ENCODE results near the gene SMIM5. TPM values are rescaled to one million over a fixed set of nuclear protein-coding genes. Genes with fewer than 3 reads are reported as not detected.

Gene SMIM5
- total RNA-seq, 4 donors from 2014 or later, result 17.3 to 41.1 (median 25.0) TPM

GRCh38 chr17:75604034-75604695 lies 29.1 kb upstream of the SMIM5 start:
- 71 to 78% methylated on average over 10 of the region's 12 CpGs for whole genome bisulfite sequencing, 2 donors
- TF ChIP-seq EP300 (IDR thresholded peaks at IDR 0.05) (no peak), POLR2A (IDR thresholded peaks at IDR 0.05) (no peak), CTCF (IDR thresholded peaks at IDR 0.05) (no peak)
- H3K36me3 ChIP-seq, result peaks cover 0 to 43% (median 0%) of the 10 kb centered on the region in 3 donors

GRCh38 chr17:75605790-75606189 lies 27.4 kb upstream of the SMIM5 start:
- no peaks in the 10 kb centered on the region for H3K27me3 ChIP-seq
- H3K27ac ChIP-seq, result no peak overlapping the region
- H3K4me3 ChIP-seq, result no peak overlapping the region
- WGBS, 2 donors, result 81 to 93% methylated on average over 13 to 15 of the region's 16 CpGs
- DNase-seq (ENCODE audit: low spot score in 2 of 2), result no peak
- H3K36me3 ChIP-seq, result peaks cover 0 to 55% (median 0%) of the 10 kb centered on the region in 3 donors
- TF ChIP-seq EP300 (IDR thresholded peaks at IDR 0.05), result no peak
- H3K4me1 ChIP-seq, result peaks cover 0 to 21% (median 0%) of the 10 kb centered on the region in 4 donors
- no peaks in the 10 kb centered on the region for H3K9me3 ChIP-seq

More at GRCh38 chr17:75604034-75604695, 29.1 kb upstream of the SMIM5 start:
- Histone ChIP-seq H3K27ac (no peak overlapping the region), H3K4me3 (no peak overlapping the region), H3K4me1 (peaks cover 0 to 21% (median 0%) of the 10 kb centered on the region in 4 donors), H3K27me3 (no peaks in the 10 kb centered on the region), H3K9me3 (no peaks in the 10 kb centered on the region)
- DNase-seq (ENCODE audit: low spot score in 2 of 2), result no peak

DNA sequence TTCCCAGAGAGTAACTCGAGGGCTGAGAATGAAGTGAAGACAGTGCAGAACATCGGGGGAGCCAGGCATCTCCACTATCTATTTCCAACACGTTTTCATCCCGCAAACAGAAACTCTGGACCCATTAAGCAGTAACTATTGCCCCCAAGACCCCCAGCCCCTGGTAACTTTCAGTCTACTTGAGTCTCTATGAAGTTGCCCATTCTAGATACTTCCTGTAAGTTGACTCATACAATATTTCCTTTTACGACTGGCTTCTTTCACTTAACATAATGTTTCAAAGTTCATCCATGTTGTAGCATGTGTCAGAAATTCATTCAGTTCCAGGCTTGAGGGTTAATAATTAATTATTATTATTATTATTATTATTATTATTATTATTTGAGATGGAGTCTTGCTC lies 26.1 kb upstream of the SMIM5 start:
- TF ChIP-seq CTCF (IDR thresholded peaks at IDR 0.05), result no peak
- no peak for TF ChIP-seq EP300 (IDR thresholded peaks at IDR 0.05)
- no peak for TF ChIP-seq POLR2A (IDR thresholded peaks at IDR 0.05)
- 84 to 87% methylated on average over 5 of the region's 5 CpGs for WGBS, 2 donors
- Histone ChIP-seq H3K27ac (no peak overlapping the region), H3K27me3 (no peaks in the 10 kb centered on the region), H3K9me3 (no peaks in the 10 kb centered on the region), H3K4me1 (peaks cover 0 to 14% (median 0%) of the 10 kb centered on the region in 4 donors), H3K4me3 (no peak overlapping the region), H3K36me3 (peaks cover 0 to 68% (median 0%) of the 10 kb centered on the region in 3 donors)
- no peak for DNase-seq (ENCODE audit: low spot score in 2 of 2)

DNA sequence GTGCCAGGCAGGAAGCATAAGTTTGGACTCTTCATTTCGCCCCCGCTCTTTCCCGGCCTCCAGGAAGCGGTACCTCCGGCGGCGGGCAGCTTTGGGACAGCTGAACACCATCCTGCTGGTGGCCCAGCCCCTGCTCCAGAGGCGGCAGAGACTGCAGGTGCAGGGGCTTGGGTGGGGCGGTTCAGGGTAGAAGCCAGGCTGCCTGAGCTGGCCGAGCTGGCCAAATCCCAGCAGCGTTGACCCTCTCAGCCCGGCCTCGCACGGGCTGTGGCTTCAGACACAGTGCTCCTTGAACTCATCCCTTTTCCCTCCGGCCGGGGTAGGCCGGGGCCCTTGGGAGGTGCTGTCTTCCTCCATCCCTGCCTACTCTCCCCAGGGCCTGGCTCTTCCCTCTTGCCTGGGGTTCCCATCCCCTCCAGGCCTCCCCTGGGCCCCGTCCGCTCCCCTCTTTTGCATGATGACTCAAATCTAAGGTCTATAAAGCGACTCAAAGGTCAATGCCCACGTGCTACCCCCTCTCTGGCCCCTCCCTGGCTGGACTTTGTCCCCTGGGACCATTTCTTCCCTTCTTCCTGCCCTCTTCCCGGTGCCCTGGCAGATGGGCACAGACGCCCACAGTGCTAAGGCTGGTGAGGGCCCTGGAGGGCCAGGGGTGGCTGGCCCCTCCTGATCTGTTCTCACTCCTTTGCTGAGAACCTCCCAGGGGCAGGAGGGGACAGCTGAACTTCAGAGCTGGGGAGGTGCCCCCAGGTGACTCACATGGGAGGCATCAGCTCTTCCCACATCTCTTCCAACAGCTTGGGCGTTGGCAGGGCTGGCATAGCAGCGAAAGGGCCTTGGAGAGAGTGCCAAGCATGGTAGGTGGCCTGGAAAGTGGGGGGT lies 22.9 kb upstream of the SMIM5 start:
- 83 to 87% methylated on average over 22 to 23 of the region's 25 CpGs for WGBS, 2 donors
- no peaks in the 10 kb centered on the region for H3K4me1 ChIP-seq
- no peaks in the 10 kb centered on the region for H3K9me3 ChIP-seq
- TF ChIP-seq CTCF (IDR thresholded peaks at IDR 0.05) (no peak), POLR2A (IDR thresholded peaks at IDR 0.05) (no peak)
- DNase-seq (ENCODE audit: low spot score in 2 of 2), result no peak
- H3K27ac ChIP-seq, result peak overlapping the region in 1 of 4 donors; percentile 71
- peaks cover 0 to 90% (median 0%) of the 10 kb centered on the region in 3 donors for H3K36me3 ChIP-seq
- H3K27me3 ChIP-seq, result no peaks in the 10 kb centered on the region
- peak overlapping the region in 1 of 4 donors; percentile 11 for H3K4me3 ChIP-seq

- H3K4me3 ChIP-seq, result no peak overlapping the region
- H3K9me3 ChIP-seq, result no peaks in the 10 kb centered on the region
- peaks cover 0 to 91% (median 0%) of the 10 kb centered on the region in 3 donors for H3K36me3 ChIP-seq
- no peak for DNase-seq (ENCODE audit: low spot score in 2 of 2)
- TF ChIP-seq CTCF (IDR thresholded peaks at IDR 0.05) (no peak), EP300 (IDR thresholded peaks at IDR 0.05) (no peak), POLR2A (IDR thresholded peaks at IDR 0.05) (no peak)
- WGBS, 2 donors, result 89% methylated on average over 20 of the region's 20 CpGs
- peak overlapping the region in 1 of 4 donors; percentile 71 for H3K27ac ChIP-seq
- H3K4me1 ChIP-seq, result no peaks in the 10 kb centered on the region
- H3K27me3 ChIP-seq, result no peaks in the 10 kb centered on the region
These were observed 21.3 kb upstream of the SMIM5 start for GRCh38 chr17:75611851-75612429.
